ENCODE data around the gene UBL4A. TPM values are rescaled to one million over a fixed set of nuclear protein-coding genes. Genes with fewer than 3 reads are reported as not detected.

The UBL4A gene
- 31.4 and 32.2 TPM in 2 replicates for total RNA-seq

DNA sequence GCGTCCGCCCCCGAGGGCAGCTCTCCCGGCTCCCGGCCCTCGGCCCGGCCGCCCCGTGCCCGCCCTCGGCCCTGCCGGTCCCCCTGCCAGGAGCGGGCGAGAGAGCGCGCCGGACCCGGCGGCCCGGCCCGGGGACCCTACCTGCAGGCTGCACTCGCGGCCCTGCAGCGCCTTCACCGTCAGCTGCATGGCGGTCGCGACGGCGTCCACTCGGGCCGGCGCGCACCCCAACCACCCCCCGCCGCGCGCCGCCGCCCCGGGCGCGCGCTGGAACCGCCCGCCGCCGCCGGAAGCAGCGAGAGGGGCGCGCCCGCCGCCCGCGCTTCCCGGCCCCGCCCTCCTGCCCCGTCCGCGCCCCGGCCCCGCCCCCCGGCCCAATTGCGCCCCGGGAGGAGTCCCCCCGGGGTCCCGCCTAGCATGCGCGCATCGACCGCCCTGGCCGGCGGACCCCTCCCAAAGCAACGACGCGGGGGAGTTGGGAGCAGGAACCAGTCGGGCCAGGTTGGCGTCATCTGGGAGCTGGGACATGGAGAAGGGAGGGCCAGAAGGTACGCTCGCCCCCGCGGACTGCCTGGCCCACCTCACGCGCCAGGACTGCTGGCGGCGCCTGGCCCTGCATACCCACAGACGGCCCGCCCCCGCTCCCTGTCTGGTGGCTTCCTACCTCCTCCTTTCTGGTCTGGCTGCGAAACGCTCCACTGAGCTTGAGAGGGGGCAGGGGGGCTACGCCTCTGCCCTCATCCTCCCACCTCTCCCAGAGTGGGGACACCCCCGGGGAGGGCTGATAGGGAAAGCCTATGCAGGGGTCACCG, at the start of gene UBL4A:
Gene UBL4A (minus strand): TSS at position 220 of the 812 bp plus-strand sequence. CDS start 31 bp downstream, at position 189.

GRCh38 chrX:154515966-154516655, 29.7 kb upstream of the UBL4A start, which contains the start of gene FAM3A:
FAM3A (minus strand) TSS chrX:154516232; CDS start chrX:154515772, 460 bp downstream.

DNA sequence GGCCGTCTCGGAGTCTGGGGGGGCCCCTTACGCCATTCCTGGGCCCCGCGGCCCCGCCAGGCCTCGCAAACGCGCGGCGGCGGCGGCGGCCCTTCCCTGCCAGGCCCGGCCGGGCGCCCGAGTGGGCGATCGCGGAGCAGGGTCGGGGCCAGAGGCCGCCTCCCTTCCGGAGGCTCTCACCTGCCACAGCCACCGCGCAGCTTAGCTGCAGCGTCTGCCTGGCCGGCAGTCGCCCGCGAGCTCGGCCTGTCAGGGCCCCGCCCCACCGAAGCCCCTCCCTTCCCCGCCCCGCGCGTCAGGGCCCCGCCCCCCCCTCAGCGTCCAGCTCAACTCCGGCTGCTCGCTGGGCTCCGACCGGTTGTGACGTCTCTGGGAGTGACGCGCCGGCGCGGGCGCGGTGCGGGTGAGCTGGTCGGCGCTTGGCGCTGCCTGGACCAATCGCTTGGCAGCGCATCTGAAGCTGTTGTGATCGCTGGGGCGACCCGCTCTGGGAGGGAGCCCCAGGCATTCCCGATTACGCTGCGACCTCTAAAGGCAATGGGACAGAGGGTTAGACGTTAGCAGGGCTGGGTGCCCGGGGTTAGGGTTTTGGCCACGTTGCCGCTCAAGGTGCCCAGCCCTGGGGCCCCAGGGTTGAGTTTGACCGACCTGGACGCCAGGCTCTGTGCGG, 4.1 kb upstream of the UBL4A start, which contains the start of gene SLC10A3:
Gene SLC10A3 (minus strand): TSS at position 216 of the 670 bp plus-strand sequence. CDS start 1,689 bp downstream, outside the sequence.

DNA sequence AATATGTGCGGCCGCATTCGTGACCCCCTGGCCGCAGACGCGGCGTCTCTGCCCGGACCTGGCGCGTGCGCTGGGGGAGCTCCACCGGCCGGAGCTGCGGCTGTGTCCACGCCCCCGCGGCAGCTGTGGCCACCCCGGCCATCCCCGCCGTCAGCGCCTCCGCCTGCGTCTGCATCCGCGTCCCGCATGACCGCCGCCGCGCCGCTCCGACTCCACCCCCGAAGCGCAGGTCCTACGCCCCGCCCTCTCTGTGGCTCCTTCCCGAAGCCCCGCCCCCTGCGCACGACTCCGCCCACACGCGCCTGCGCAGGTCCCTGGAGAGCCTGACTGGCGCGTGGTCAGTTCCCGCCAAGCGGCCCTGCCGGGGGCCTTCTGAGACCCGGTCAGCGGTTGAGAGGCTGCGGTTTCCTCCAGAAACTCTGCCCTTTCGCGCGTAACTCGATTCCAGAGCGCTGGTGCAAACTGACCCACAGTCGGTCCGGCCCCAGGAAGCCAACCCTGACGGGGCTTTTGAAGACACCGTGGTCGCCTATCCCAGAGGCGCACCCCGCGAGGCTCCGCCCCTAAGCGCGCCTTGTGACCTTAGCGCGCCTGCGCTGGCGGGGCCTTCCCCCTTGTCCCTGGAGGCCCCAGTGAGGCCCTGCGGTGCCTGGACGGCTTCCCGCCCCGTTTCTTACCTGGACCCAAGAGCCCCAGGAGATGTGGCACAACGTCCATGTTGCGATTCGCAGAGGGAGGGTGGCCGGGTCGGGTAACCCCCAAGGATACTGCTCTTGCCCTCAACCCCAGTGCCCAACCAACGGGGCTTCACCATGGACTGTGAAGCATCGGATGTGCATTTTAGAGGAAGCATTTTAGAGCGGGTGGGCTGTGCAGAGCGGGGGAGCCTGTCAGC, 7.4 kb downstream of the UBL4A start, which contains the start of gene LAGE3:
Gene LAGE3 (minus strand): TSS at position 554 of the 895 bp plus-strand sequence. CDS start 366 bp downstream, at position 188.

DNA sequence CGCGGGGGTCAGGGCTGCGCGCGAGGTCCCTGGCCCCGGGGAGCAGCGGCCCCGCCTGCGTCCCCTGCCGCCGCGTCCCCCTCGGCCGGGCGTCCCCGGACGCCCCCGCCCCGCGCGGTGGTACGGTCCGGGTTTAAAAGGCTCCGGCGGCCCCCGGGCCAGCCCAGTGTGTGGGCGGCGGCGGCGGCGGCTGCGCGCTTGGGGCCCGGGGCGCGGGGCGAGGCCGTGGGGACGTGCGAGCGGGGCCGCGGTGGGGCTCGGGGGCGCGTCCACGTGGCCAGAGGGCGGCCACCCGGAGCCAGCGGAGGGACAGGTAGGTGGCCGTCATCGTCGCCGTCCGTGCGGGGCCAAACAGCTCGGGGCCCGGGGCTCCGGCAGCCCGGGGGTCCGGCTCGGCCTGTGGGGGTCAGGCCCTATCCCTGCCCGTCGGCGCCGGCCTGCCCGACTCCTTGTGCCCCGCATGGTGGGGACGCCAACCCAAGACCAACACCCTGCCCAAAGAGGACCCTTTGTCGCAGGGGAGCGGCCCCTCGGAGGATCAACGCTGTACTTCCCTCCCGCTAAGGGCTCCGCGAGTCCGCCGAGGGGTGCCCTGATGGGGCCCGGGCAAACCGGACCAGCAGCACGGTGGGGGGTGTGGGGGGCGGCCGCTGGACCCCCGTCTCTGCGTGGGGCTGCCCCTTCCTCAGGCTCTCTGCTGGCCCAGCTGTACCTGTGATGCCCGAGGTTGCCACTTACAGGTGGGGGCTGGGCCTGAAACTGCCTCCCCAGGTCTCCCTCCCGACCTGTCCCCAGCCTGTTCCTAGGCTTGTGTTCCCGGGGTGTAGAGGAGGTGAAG, 28.1 kb downstream of the UBL4A start, which contains the start of gene PLXNA3:
Gene PLXNA3 (plus strand): TSS at position 166 of the 838 bp plus-strand sequence. CDS start 1,903 bp downstream, outside the sequence.

GRCh38 chrX:154443992-154444754, 42.2 kb downstream of the UBL4A start, which contains the start of gene FAM50A:
FAM50A (plus strand) TSS chrX:154444141; CDS start chrX:154444236, 95 bp downstream.

GRCh38 chrX:154436983-154437752, 49.2 kb downstream of the UBL4A start, which contains the start of gene GDI1:
GDI1 (plus strand) TSS chrX:154437154; CDS start chrX:154437255, 101 bp downstream.

Other genes with a start within 250 kb of the UBL4A start
- not detected in 2 replicates for gene OPN1MW3, start 229.0 kb downstream of the UBL4A start, total RNA-seq
- gene TEX28, start 191.5 kb downstream of the UBL4A start, total RNA-seq: not detected in 2 replicates
- gene TKTL1, start 190.8 kb downstream of the UBL4A start, total RNA-seq: not detected in 2 replicates
- 1,283 and 1,391 TPM in 2 replicates for gene FLNA, start 112.0 kb downstream of the UBL4A start, total RNA-seq
- 17.9 and 20.0 TPM in 2 replicates for gene EMD, start 107.3 kb downstream of the UBL4A start, total RNA-seq
- 1,700 and 2,148 TPM in 2 replicates for gene RPL10, start 88.2 kb downstream of the UBL4A start, total RNA-seq
- gene DNASE1L1, start 77.4 kb downstream of the UBL4A start, total RNA-seq: 48.6 and 76.1 TPM in 2 replicates
- 12.3 and 18.9 TPM in 2 replicates for gene TAFAZZIN, start 75.1 kb downstream of the UBL4A start, total RNA-seq
- 44.9 and 46.7 TPM in 2 replicates for gene ATP6AP1, start 57.9 kb downstream of the UBL4A start, total RNA-seq
- 86.7 and 124 TPM in 2 replicates for gene GDI1, start 49.5 kb downstream of the UBL4A start, total RNA-seq
- gene FAM50A, start 42.5 kb downstream of the UBL4A start, total RNA-seq: 118 and 128 TPM in 2 replicates
- 9.1 and 16.4 TPM in 2 replicates for gene PLXNA3, start 28.3 kb downstream of the UBL4A start, total RNA-seq
- 18.7 and 23.3 TPM in 2 replicates for gene LAGE3, start 7.3 kb downstream of the UBL4A start, total RNA-seq
- gene SLC10A3, start 4.0 kb upstream of the UBL4A start, total RNA-seq: 9.5 and 11.3 TPM in 2 replicates
- 24.6 and 34.3 TPM in 2 replicates for gene FAM3A, start 29.6 kb upstream of the UBL4A start, total RNA-seq
- gene G6PD, start 60.2 kb upstream of the UBL4A start, total RNA-seq: 103 and 153 TPM in 2 replicates
- gene IKBKG, start 61.0 kb upstream of the UBL4A start, total RNA-seq: 16.8 and 18.0 TPM in 2 replicates
- gene CTAG1A, start 98.5 kb upstream of the UBL4A start, total RNA-seq: not detected in 2 replicates
- not detected in 2 replicates for gene CTAG1B, start 132.7 kb upstream of the UBL4A start, total RNA-seq
- gene CTAG2, start 167.0 kb upstream of the UBL4A start, total RNA-seq: not detected in 2 replicates